Mucosa of stomach (tissue), 1 donor: ENCODE measurements around the gene HBQ1.
"Not testable (repeated sequence)": the region's sequence is repeated elsewhere in the genome, so short reads cannot be mapped to it uniquely, and the experiment has no call there.

Experiments
- H3K27me3 ChIP-seq: one replicate; pipeline ENCODE4 v1.7.0; 2013; ENCODE audit warnings: mild to moderate bottlenecking, low read length; ENCODE audit not compliant: control insufficient read depth, insufficient read depth
- H3K36me3 ChIP-seq: one replicate; pipeline ENCODE4 v1.7.0; 2013; ENCODE audit warnings: low read length; ENCODE audit not compliant: control insufficient read depth, insufficient read depth
- H3K4me1 ChIP-seq: one replicate; pipeline ENCODE4 v1.7.0; 2013; ENCODE audit warnings: mild to moderate bottlenecking, low read length; ENCODE audit not compliant: control insufficient read depth, insufficient read depth
- H3K4me3 ChIP-seq: one replicate; pipeline ENCODE4 v1.7.0; 2013; ENCODE audit warnings: low read length
- H3K9ac ChIP-seq: one replicate; pipeline ENCODE4 v1.7.0; 2013; ENCODE audit warnings: mild to moderate bottlenecking, low read length, moderate library complexity
- H3K9me3 ChIP-seq: one replicate; pipeline ENCODE4 v1.7.0; 2013; ENCODE audit warnings: mild to moderate bottlenecking, low read length, moderate library complexity; ENCODE audit not compliant: control insufficient read depth
- donor health status: Pancreatic carcinoma.

The HBQ1 gene

DNA sequence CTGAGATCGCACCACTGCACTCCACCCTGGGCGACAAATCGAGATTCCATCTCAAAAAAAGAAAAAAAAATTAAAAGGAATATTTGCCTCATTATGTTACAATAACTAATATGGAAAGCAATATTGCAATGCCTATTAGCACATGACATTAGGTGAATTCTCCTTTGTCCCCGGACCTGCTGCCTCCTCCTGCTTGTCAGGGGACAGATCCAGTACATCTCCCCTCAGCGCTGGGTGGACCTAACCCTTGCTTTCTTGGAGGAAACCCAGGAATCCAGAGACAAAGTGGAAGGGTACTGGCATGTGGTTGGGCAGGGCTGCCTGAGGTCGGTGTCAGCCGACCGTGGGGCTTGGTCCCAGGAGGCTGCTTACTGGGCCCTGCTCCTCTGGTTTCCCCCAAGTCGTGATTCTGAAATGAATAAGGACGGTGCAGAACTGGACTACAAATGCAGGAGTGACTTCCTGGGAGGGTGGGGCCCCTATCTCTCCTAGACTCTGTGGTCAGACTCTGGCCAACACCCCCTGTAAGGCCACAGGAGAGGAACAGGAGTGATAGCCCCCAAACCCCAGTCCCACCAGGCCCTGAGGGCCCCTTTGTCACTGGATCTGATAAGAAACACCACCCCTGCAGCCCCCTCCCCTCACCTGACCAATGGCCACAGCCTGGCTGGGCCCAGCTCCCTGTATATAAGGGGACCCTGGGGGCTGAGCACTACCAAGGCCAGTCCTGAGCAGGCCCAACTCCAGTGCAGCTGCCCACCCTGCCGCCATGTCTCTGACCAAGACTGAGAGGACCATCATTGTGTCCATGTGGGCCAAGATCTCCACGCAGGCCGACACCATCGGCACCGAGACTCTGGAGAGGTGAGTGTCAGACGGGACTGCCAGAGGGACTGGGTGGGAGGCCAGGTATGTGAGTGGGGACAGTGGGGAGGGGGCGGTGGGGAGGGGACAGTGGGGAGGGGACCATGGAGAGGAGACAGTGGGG, 27.8 kb upstream of the HBQ1 start, which contains the start of gene HBZ:
Gene HBZ, plus strand, starts transcription at position 504 of the 988 bp plus-strand sequence. Its CDS starts 266 bp downstream, at position 770.
- no peak within 1 kb of the TSS for H3K9ac ChIP-seq
- peaks cover 24% of the 10 kb centered on the region for H3K27me3 ChIP-seq
- H3K36me3 ChIP-seq: no peaks in the 10 kb centered on the region
- H3K4me1 ChIP-seq: peaks cover 11% of the 10 kb centered on the region
- no peaks in the 10 kb centered on the region for H3K9me3 ChIP-seq
- no peak within 1 kb of the TSS for H3K4me3 ChIP-seq

DNA sequence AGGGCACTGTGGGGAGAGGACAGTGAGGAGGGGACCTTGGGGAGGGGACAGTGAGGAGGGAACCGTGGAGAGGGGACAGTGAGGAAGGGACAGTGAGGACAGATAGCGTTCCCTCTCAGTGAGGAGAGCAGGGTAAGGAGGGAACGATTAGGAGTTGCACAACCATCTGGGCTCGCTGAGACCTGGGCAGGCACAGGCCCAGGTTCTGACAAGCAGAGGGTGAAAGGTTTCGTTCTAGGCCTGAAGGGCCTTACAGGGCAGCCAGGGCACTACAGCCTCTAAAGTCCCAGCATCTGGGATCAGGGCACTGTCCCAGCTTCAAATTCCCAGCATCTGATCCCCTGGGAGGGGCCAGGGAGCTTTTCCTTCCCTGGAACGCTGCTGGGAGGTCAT, 27.1 kb upstream of the HBQ1 start:
- not testable (repeated sequence) for H3K9me3 ChIP-seq, H3K9ac ChIP-seq, H3K36me3 ChIP-seq, H3K4me3 ChIP-seq
- Histone ChIP-seq H3K27me3 (peaks cover 24% of the 10 kb centered on the region), H3K4me1 (peaks cover 11% of the 10 kb centered on the region)

DNA sequence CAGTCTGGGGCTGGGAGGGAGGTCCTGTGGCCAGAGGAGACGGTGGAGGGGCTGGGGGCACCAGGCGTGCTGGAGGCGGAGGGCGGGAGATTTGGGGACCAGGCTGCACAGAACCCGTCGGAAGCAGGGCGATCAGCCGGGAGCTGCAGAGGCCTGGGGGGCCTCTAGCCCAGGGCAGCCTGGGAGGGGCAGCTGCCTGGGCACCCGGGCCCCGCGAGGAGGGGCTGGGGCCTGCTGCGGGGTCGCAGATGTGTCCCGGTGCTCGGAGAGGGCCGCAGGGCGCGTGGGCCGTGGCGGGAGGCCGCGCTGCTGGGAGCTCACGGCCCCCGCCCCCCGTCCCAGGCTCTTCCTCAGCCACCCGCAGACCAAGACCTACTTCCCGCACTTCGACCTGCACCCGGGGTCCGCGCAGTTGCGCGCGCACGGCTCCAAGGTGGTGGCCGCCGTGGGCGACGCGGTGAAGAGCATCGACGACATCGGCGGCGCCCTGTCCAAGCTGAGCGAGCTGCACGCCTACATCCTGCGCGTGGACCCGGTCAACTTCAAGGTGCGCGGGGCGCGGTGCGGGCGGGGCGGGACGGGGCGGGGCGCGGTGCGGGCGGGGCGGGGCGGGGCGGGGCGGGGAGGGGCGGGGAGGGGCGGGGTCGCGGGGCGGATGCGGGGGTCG, 26.6 kb upstream of the HBQ1 start:
- H3K4me3 ChIP-seq, H3K9ac ChIP-seq, H3K36me3 ChIP-seq, H3K9me3 ChIP-seq: not testable (repeated sequence)
- Histone ChIP-seq H3K27me3 (peaks cover 18% of the 10 kb centered on the region), H3K4me1 (peaks cover 11% of the 10 kb centered on the region)

GRCh38 chr16:154217-155030, 25.8 kb upstream of the HBQ1 start:
- H3K9me3 ChIP-seq: no peaks in the 10 kb centered on the region
- no peaks in the 10 kb centered on the region for H3K36me3 ChIP-seq
- peaks cover 11% of the 10 kb centered on the region for H3K27me3 ChIP-seq
- peak overlapping the region; percentile 47 for H3K9ac ChIP-seq
- peaks cover 11% of the 10 kb centered on the region for H3K4me1 ChIP-seq
- no peak overlapping the region for H3K4me3 ChIP-seq

- H3K9me3 ChIP-seq: no peaks in the 10 kb centered on the region
- H3K27me3 ChIP-seq: peaks cover 10% of the 10 kb centered on the region
- peaks cover 11% of the 10 kb centered on the region for H3K4me1 ChIP-seq
- no peaks in the 10 kb centered on the region for H3K36me3 ChIP-seq
- no peak overlapping the region for H3K4me3 ChIP-seq
- no peak overlapping the region for H3K9ac ChIP-seq
Measured at GRCh38 chr16:155031-155398, 25.2 kb upstream of the HBQ1 start.

GRCh38 chr16:159136-159849, 21.0 kb upstream of the HBQ1 start:
- H3K9me3 ChIP-seq: no peaks in the 10 kb centered on the region
- H3K27me3 ChIP-seq: peaks cover 20% of the 10 kb centered on the region
- no peaks in the 10 kb centered on the region for H3K36me3 ChIP-seq
- H3K4me3 ChIP-seq: no peak overlapping the region
- peaks cover 8% of the 10 kb centered on the region for H3K4me1 ChIP-seq
- H3K9ac ChIP-seq: no peak overlapping the region

DNA sequence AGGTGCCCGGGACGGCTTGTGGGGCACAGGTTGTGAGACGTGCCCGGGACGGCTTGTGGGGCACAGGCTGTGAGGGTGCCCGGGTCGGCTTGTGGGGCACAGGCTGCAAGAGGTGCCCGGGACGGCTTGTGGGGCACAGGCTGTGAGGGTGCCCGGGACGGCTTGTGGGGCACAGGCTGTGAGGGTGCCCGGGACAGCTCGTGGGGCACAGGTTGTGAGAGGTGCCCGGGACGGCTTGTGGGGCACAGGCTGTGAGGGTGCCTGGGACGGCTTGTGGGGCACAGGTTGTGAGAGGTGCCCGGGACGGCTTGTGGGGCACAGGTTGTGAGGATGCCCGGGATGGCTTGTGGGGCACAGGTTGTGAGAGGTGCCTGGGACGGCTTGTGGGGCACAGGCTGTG, 20.0 kb upstream of the HBQ1 start:
- not testable (repeated sequence) for H3K36me3 ChIP-seq, H3K4me1 ChIP-seq, H3K9me3 ChIP-seq, H3K4me3 ChIP-seq, H3K9ac ChIP-seq
- H3K27me3 ChIP-seq: peaks cover 18% of the 10 kb centered on the region

- Histone ChIP-seq H3K4me1 (peaks cover 8% of the 10 kb centered on the region), H3K36me3 (no peaks in the 10 kb centered on the region), H3K4me3 (no peak overlapping the region), H3K27me3 (peaks cover 23% of the 10 kb centered on the region), H3K9me3 (no peaks in the 10 kb centered on the region), H3K9ac (no peak overlapping the region)
Measured at GRCh38 chr16:160691-161190, 19.5 kb upstream of the HBQ1 start.

GRCh38 chr16:162271-162991, 17.8 kb upstream of the HBQ1 start:
- peaks cover 40% of the 10 kb centered on the region for H3K27me3 ChIP-seq
- no peaks in the 10 kb centered on the region for H3K9me3 ChIP-seq
- H3K9ac ChIP-seq: no peak overlapping the region
- no peak overlapping the region for H3K4me3 ChIP-seq
- H3K4me1 ChIP-seq: peaks cover 9% of the 10 kb centered on the region
- no peaks in the 10 kb centered on the region for H3K36me3 ChIP-seq

- not testable (repeated sequence) for H3K4me1 ChIP-seq, H3K4me3 ChIP-seq, H3K9ac ChIP-seq, H3K36me3 ChIP-seq, H3K9me3 ChIP-seq
- peaks cover 47% of the 10 kb centered on the region for H3K27me3 ChIP-seq
Measured at GRCh38 chr16:163139-163538, 17.1 kb upstream of the HBQ1 start.

DNA sequence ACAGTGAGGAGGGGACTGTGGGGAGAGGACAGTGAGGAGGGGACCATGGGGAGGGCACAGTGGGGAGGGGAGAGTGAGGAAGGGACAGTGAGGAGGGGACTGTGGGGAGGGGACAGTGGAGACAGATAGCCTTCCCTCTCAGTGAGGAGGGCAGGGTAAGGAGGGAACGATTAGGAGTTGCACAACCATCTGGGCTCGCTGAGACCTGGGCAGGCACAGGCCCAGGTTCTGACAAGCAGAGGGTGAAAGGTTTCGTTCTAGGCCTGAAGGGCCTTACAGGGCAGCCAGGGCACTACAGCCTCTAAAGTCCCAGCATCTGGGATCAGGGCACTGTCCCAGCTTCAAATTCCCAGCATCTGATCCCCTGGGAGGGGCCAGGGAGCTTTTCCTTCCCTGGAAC, 16.6 kb upstream of the HBQ1 start:
- H3K9me3 ChIP-seq, H3K36me3 ChIP-seq, H3K9ac ChIP-seq, H3K4me1 ChIP-seq, H3K4me3 ChIP-seq: not testable (repeated sequence)
- H3K27me3 ChIP-seq: peaks cover 52% of the 10 kb centered on the region
